ENCODE data around the gene IL25. TPM values are rescaled to one million over a fixed set of nuclear protein-coding genes. Genes with fewer than 3 reads are reported as not detected.

The IL25 gene
- total RNA-seq, 1 donor from 2014 or later: not detected

GRCh38 chr14:23353433-23353780 lies 19.2 kb upstream of the IL25 start:
- DNase-seq (ENCODE audit: low read depth): no peak

- no peak for DNase-seq (ENCODE audit: low read depth)
Measured at GRCh38 chr14:23354990-23355389, 17.6 kb upstream of the IL25 start.

GRCh38 chr14:23355871-23356435 lies 16.7 kb upstream of the IL25 start:
- no peak for DNase-seq (ENCODE audit: low read depth)

- no peak for DNase-seq (ENCODE audit: low read depth)
Measured at GRCh38 chr14:23356662-23357061, 15.9 kb upstream of the IL25 start.

GRCh38 chr14:23357261-23357660 lies 15.3 kb upstream of the IL25 start:
- no peak for DNase-seq (ENCODE audit: low read depth)

GRCh38 chr14:23358042-23358441 lies 14.6 kb upstream of the IL25 start:
- DNase-seq (ENCODE audit: low read depth): no peak

GRCh38 chr14:23358553-23359166 lies 13.9 kb upstream of the IL25 start:
- DNase-seq (ENCODE audit: low read depth): no peak

GRCh38 chr14:23359167-23359626 lies 13.4 kb upstream of the IL25 start:
- DNase-seq (ENCODE audit: low read depth): no peak

- no peak for DNase-seq (ENCODE audit: low read depth)
Measured at GRCh38 chr14:23359722-23360447, 12.7 kb upstream of the IL25 start.

GRCh38 chr14:23360496-23360895 lies 12.1 kb upstream of the IL25 start:
- no peak for DNase-seq (ENCODE audit: low read depth)

- DNase-seq (ENCODE audit: low read depth): peak; percentile 60
Measured at GRCh38 chr14:23361320-23361719, 11.3 kb upstream of the IL25 start.

GRCh38 chr14:23361763-23362162 lies 10.8 kb upstream of the IL25 start:
- no peak for DNase-seq (ENCODE audit: low read depth)

- peak; percentile 67 for DNase-seq (ENCODE audit: low read depth)
Measured at GRCh38 chr14:23362200-23362599, 10.4 kb upstream of the IL25 start.

GRCh38 chr14:23364164-23365035 lies 8.2 kb upstream of the IL25 start:
- no peak for DNase-seq (ENCODE audit: low read depth)

GRCh38 chr14:23365036-23365731 lies 7.4 kb upstream of the IL25 start, which contains the start of gene EFS:
TSS of gene EFS (minus strand) at chr14:23365172. CDS start at chr14:23365025, 147 bp downstream.
- no peak for DNase-seq (ENCODE audit: low read depth)

GRCh38 chr14:23365732-23366425 lies 6.7 kb upstream of the IL25 start:
- no peak for DNase-seq (ENCODE audit: low read depth)

- DNase-seq (ENCODE audit: low read depth): no peak
Measured at GRCh38 chr14:23366426-23366921, 6.1 kb upstream of the IL25 start.

GRCh38 chr14:23370221-23370620 lies 2.4 kb upstream of the IL25 start:
- DNase-seq (ENCODE audit: low read depth): no peak

GRCh38 chr14:23371865-23372264 lies 744 bp upstream of the IL25 start:
- no peak for DNase-seq (ENCODE audit: low read depth)

- DNase-seq (ENCODE audit: low read depth): no peak
Measured at GRCh38 chr14:23373041-23373440, 432 bp downstream of the IL25 start.
